IPS DF 4.7 (cell line): ENCODE data around the gene ZNF665.
"Not testable (repeated sequence)": the region's sequence is repeated elsewhere in the genome, so short reads cannot be mapped to it uniquely, and the experiment has no call there.

ENCODE experiments used
- DNase-seq: peaks from one replicate; pipeline ENCODE4 v3.0.0-alpha.2; 2013; ENCODE audit warnings: low spot score; ENCODE audit errors: extremely low read depth

Gene ZNF665

GRCh38 chr19:53192771-53193534 is at the start of gene ZNF665:
ZNF665 (minus strand) TSS chr19:53193358; CDS start chr19:53182898, 10,460 bp downstream.
- no peak for DNase-seq

- DNase-seq = no peak
Observed at GRCh38 chr19:53237114-53237777, 44.1 kb upstream of the ZNF665 start.

GRCh38 chr19:53224606-53225005 is 31.4 kb upstream of the ZNF665 start:
- no peak for DNase-seq

- DNase-seq = not testable (repeated sequence)
Observed at GRCh38 chr19:53222716-53223115, 29.6 kb upstream of the ZNF665 start.

- no peak for DNase-seq
Observed at GRCh38 chr19:53212703-53213320, 19.7 kb upstream of the ZNF665 start.

GRCh38 chr19:53211554-53211953 is 18.4 kb upstream of the ZNF665 start:
- DNase-seq = not testable (repeated sequence)

- DNase-seq = no peak
Observed at GRCh38 chr19:53196777-53197396, 3.7 kb upstream of the ZNF665 start.

- DNase-seq = no peak
Observed at GRCh38 chr19:53195265-53195903, 2.2 kb upstream of the ZNF665 start.

- no peak for DNase-seq
Observed at GRCh38 chr19:53193535-53194222, 521 bp upstream of the ZNF665 start.

- DNase-seq = no peak
Observed at GRCh38 chr19:53190253-53190652, 2.9 kb downstream of the ZNF665 start.

- DNase-seq = not testable (repeated sequence)
Observed at GRCh38 chr19:53189691-53190198, 3.4 kb downstream of the ZNF665 start.

- DNase-seq = not testable (repeated sequence)
Observed at GRCh38 chr19:53185155-53185882, 7.8 kb downstream of the ZNF665 start.

GRCh38 chr19:53183146-53183764 is 9.9 kb downstream of the ZNF665 start:
- DNase-seq = no peak

- DNase-seq = no peak
Observed at GRCh38 chr19:53182202-53182601, 11.0 kb downstream of the ZNF665 start.

GRCh38 chr19:53177986-53178385 is 15.2 kb downstream of the ZNF665 start:
- no peak for DNase-seq

GRCh38 chr19:53172889-53173288 is 20.3 kb downstream of the ZNF665 start:
- DNase-seq = no peak

- no peak for DNase-seq
Observed at GRCh38 chr19:53165691-53166091, 27.5 kb downstream of the ZNF665 start.

- DNase-seq = no peak
Observed at GRCh38 chr19:53161123-53161522, 32.0 kb downstream of the ZNF665 start.

GRCh38 chr19:53160350-53160749 is 32.8 kb downstream of the ZNF665 start:
- no peak for DNase-seq
